Activated CD4-positive, alpha-beta T cell treated with anti-CD3 and anti-CD28 coated beads, Interleukin-10, Interleukin-2, amounts not matched to agents 100 ng/mL and 50 ng/mL, durations not matched to agents 16 hours and 8 hours (primary cell): ENCODE measurements around the gene OXCT1.
"Not testable (repeated sequence)": the region's sequence is repeated elsewhere in the genome, so short reads cannot be mapped to it uniquely, and the experiment has no call there.

ENCODE experiments used
- DNase-seq: peaks from one replicate; pipeline ENCODE4 v3.0.0-alpha.2; 2020

OXCT1 gene

GRCh38 chr5:41821051-41821450 is 49.2 kb downstream of the OXCT1 start:
- no peak for DNase-seq

- no peak for DNase-seq
Observed at GRCh38 chr5:41820150-41820549, 50.1 kb downstream of the OXCT1 start.

GRCh38 chr5:41817625-41818301 is 52.5 kb downstream of the OXCT1 start:
- DNase-seq, result peak; percentile 25

- DNase-seq, result no peak
Observed at GRCh38 chr5:41815663-41816229, 54.5 kb downstream of the OXCT1 start.

GRCh38 chr5:41815261-41815660 is 55.0 kb downstream of the OXCT1 start:
- DNase-seq, result no peak

- DNase-seq, result not testable (repeated sequence)
Observed at GRCh38 chr5:41814306-41814705, 55.9 kb downstream of the OXCT1 start.

- no peak for DNase-seq
Observed at GRCh38 chr5:41812156-41812555, 58.1 kb downstream of the OXCT1 start.

GRCh38 chr5:41809128-41809527 is 61.1 kb downstream of the OXCT1 start:
- DNase-seq, result peak; percentile 5

GRCh38 chr5:41808294-41808693 is 61.9 kb downstream of the OXCT1 start:
- DNase-seq, result no peak

- peak; percentile 57 for DNase-seq
Observed at GRCh38 chr5:41797662-41798061, 72.6 kb downstream of the OXCT1 start.

GRCh38 chr5:41796061-41796460 is 74.2 kb downstream of the OXCT1 start:
- no peak for DNase-seq

- no peak for DNase-seq
Observed at GRCh38 chr5:41795125-41795524, 75.1 kb downstream of the OXCT1 start.

GRCh38 chr5:41794471-41794870 is 75.8 kb downstream of the OXCT1 start:
- DNase-seq, result no peak

- DNase-seq, result no peak
Observed at GRCh38 chr5:41793141-41793770, 77.0 kb downstream of the OXCT1 start.

- no peak for DNase-seq
Observed at GRCh38 chr5:41790038-41790776, 80.0 kb downstream of the OXCT1 start.

GRCh38 chr5:41789434-41789833 is 80.8 kb downstream of the OXCT1 start:
- DNase-seq, result no peak

- DNase-seq, result no peak
Observed at GRCh38 chr5:41788941-41789368, 81.3 kb downstream of the OXCT1 start.

GRCh38 chr5:41787265-41787664 is 83.0 kb downstream of the OXCT1 start:
- DNase-seq, result no peak

- DNase-seq, result no peak
Observed at GRCh38 chr5:41785061-41785460, 85.2 kb downstream of the OXCT1 start.

GRCh38 chr5:41778410-41778809 is 91.8 kb downstream of the OXCT1 start:
- DNase-seq, result no peak

- no peak for DNase-seq
Observed at GRCh38 chr5:41776435-41776834, 93.8 kb downstream of the OXCT1 start.

GRCh38 chr5:41773799-41774198 is 96.4 kb downstream of the OXCT1 start:
- no peak for DNase-seq

GRCh38 chr5:41772785-41773442 is 97.3 kb downstream of the OXCT1 start:
- DNase-seq, result peak; percentile 10
